NCI-H2227 (cell line): Measurements from ENCODE around the gene RASA4.
"Not testable (repeated sequence)": the region's sequence is repeated elsewhere in the genome, so short reads cannot be mapped to it uniquely, and the experiment has no call there.

ENCODE experiments used
- DNase-seq: peaks from one replicate; lab custom pipeline; 2025; ENCODE audit not compliant: unreplicated experiment; lab: John Stamatoyannopoulos, UW

The RASA4 gene

DNA sequence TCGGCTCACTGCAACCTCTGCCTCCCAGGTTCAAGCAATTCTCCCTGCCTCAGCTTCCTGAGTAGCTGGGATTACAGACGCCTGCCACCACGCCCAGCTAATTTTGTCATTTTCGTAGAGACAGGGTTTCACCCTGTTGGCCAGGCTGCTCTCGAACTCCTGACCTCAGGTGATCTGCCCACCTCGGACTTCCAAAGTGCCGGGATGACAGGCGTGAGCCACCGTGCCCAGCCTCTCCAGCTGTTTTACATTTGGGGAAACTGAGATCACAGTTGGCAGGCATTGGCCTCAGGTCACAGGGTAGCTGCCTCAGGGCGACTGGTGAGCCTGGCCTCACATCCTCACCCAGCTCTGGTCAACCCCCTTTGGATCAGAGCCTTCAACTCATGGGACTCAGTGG lies 6.8 kb downstream of the RASA4 start:
- DNase-seq = not testable (repeated sequence)

DNA sequence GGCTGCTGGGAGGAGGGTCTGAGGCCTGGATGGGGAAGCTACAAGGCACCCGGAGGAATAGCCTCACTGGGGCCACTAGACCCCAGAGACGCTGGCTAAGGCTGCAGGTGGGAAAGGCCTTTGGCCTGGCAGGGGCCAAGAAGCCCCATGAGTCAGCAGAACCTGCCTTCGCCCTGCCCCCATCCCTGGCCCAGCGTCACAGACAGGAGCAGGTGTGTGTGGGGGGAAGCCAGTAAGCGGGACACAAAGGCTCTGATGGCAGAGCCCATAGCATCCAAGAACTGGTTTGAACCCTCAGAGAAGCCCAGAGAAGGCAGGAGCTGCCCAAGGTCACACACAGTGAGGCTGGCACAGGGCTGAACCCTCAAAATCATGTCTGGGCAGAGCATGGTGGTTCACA lies 9.7 kb downstream of the RASA4 start:
- not testable (repeated sequence) for DNase-seq

DNA sequence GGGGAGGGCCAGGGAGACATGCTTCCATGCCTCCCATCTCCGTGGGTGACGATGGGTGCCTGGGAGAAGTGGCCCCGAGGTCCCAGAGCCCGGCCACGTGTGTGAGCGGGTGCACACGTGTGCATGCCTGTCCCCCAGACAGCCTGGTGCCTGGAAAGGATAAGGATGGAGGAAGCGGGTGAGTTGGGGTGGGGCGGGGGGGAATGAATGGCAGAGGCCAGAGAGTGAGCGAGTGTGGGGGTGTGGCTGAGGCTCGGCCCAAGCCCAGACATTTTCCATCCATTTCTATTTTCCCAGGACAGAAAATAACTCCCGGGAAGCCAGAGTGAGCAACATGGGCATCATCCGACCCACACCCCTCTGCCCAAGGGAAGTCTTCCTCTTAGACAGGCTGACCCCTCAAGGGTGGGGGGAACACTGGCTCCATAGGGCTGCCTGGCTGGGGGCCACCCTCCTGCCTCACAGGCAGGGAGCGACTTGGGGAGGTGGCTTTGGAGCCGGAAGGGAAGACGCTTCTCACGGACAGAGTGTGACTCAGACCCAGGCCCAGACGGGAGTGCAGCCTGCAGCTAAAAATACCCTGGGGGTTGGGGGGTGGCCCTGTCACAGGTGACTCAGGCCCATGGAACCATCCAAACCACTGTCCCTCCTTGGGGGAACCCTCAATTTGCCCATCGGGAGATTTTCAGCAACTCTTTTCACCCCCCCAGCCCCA lies 12.0 kb downstream of the RASA4 start:
- not testable (repeated sequence) for DNase-seq

DNA sequence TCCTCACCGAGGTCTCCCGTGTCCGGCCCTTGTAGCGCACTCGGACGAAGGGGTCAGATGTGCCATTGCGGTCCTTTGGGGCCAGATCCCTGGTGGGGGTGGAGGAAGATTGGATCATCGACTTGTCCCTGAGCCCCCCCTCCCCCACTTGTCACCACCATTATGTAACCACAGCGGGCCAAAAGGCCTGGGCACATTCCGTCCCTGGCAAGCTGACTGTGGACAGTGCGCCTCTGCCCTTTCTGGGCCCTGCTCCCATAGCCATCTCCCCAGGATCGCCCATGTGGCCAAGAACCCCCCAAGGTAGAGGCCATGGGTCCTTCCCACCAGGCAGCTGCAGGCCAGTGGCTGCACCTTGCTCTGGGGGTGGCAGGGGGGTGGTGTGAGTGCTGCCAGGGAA lies 14.2 kb downstream of the RASA4 start:
- DNase-seq = not testable (repeated sequence)

DNA sequence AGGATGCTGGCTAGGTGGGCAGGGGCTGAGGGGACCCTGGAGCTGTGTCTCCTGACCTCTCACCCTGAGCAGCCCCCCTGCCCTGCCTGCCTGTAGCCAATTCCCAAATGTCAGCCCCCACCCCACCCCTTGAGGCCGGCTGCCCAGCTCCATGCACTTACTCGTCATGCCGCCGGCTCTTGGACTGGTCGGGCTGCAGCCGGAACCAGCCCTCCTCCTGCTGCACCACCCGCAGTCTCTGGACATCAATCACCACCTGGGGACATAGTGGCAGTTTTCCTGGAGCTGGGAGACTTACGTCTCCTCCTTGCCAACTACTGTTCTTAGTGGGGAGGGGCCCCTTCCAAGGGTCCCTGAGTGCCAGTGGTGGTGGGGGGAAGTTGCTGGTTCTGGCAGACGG lies 16.9 kb downstream of the RASA4 start:
- not testable (repeated sequence) for DNase-seq

DNA sequence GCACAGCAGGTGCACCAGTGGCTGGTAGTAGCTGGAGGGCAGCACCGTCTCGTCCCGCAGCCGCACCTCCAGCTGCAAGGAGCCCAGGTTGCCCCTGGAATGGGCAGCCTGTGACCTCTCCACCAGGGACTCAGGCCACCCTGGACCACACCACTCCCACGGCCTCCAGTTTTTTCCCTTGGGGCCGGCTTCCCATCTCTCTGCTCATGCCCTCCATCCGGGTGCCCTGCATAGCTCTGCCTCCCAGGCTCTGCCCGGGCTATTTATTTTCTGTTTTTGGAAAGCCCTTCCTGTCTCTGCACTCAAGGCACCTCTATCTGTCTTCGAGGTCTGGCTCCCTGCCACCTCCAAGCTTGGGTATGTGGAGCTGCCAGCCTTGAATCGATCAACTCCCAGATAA lies 20.5 kb downstream of the RASA4 start:
- not testable (repeated sequence) for DNase-seq

DNA sequence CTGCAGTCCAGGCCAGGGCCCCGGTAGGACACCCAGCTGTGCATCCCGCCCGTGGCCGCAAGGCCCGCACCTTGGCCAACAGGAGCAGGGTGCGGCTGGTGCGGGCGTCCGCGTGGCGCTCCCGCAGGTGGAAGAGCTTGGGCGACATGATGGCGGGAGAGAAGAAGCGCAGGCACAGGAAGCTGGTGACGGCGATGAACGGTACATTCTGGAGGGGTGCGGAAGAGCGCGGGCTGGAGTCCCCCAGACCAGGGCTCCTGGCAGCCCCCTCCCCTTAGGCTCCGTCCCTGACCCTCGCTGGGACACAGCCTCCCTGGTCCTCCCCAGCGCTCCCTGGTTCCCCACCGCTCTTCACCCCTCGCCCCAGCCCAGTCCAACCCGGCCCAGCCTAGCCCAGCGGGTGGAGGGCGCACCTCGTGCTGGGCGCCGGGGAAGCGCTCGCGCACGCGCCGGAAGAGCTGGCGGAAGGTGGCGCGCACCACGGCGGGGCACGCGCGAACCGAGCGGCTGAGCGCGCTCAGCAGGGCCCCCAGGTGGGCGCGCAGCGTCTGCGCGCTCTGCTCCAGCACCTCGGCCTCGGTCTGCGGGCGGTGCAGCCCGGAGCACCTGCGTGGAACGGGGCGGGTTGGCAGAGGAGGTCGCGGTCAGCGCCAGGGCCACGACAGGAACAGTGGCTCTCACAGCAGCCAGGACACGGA lies 22.8 kb downstream of the RASA4 start:
- DNase-seq = not testable (repeated sequence)

DNA sequence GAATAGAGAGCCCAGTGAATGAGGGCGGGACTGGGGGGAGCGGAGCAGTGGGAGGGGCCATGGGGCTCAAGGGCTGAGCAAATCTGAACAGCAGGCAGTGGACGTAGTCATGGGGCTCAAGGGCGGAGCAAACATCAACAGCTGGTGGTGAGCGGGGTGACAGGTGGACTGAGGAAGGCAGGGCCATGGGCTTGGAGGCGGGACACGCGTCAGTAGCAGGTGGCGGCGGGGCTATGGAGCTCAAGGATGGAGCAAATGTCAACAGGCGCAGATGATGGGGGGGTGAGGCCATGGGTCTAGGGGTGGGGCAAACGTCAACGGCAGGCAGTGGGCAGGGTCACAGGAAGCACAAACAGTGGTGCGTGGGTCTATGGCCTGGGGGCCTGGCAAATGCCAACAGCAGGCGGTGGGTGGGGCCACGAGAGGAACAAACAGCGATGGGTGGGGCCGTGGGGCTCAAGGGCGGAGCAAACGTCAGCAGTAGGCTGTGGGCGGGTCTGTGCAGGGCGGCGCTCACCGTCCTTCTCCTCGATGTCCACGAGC lies 24.0 kb downstream of the RASA4 start:
- not testable (repeated sequence) for DNase-seq

DNA sequence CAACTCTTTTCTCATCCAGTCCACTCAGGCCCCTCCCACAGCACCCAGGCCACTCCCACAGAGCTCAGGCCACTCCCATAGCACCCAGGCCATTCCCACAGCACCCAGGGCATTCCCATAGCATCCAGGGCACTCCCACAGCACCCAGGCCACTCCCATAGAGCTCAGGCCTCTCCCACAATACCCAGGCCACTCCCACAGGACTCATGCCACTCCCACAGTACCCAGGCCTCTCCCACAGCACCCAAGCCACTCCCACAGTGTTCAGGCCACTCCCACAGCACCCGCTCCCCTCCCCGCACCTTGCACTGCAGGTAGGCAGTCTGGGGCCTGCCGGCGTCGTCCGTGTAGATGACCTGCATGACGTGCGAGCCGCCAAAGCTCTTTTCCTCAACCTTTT lies 26.7 kb downstream of the RASA4 start:
- DNase-seq = not testable (repeated sequence)

DNA sequence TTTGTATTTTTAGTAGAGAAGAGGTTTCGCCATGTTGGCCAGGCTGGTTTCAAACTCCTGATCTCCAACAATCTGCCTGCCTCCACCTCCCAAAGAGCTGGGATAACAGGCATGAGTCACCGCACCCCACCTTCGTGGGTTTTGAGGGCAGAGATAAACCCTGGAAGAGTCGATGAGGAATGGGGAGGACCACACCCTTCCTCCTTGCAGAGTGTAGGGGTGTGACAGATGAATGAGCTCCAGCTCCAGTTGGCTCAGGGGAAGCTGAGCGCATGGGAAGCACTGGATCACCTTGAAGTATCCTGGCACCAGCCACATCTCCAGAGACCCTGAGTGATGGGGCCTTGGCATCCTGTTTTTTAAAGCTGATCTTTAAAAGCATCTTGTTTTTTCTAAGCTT lies 33.1 kb downstream of the RASA4 start:
- not testable (repeated sequence) for DNase-seq

DNA sequence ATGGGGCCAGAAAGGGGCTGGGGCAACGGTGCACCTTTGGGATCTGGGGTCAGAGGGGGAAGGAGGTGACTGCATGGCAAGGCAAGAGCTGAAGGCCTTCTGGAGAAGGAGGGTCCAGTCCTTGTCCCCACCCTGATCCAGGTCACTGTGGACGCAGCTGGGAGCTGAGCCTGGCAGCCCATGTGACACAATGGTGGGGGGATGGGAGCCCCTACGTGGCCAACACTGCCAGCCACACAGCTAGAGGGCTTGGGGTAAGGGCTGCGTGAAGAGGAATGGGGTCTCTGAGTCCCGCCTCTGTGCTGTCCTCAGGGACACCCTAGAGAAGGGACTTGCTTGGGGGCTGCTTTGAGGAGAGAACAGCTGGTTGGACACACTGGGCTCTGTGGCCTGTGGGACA lies 34.8 kb downstream of the RASA4 start:
- DNase-seq = not testable (repeated sequence)

DNA sequence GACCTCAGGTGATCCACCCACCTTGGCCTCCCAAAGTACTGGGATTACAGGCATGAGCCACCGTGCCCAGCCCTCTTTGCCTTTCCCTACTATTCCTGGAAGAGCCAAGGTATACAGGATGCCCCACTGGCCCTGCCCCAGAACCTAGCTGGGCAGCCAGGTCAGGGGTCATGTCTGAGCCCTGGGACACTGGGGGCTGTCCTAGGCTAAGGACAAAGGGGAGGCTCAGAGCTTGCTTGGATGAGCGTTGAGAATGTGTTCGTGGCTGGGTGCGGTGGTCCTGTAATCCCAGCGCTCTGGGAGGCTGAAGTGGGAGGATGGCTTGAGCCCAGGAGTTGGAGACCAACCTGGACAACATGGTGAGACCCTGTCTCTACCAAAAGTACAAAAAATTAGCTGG lies 38.1 kb downstream of the RASA4 start:
- not testable (repeated sequence) for DNase-seq

DNA sequence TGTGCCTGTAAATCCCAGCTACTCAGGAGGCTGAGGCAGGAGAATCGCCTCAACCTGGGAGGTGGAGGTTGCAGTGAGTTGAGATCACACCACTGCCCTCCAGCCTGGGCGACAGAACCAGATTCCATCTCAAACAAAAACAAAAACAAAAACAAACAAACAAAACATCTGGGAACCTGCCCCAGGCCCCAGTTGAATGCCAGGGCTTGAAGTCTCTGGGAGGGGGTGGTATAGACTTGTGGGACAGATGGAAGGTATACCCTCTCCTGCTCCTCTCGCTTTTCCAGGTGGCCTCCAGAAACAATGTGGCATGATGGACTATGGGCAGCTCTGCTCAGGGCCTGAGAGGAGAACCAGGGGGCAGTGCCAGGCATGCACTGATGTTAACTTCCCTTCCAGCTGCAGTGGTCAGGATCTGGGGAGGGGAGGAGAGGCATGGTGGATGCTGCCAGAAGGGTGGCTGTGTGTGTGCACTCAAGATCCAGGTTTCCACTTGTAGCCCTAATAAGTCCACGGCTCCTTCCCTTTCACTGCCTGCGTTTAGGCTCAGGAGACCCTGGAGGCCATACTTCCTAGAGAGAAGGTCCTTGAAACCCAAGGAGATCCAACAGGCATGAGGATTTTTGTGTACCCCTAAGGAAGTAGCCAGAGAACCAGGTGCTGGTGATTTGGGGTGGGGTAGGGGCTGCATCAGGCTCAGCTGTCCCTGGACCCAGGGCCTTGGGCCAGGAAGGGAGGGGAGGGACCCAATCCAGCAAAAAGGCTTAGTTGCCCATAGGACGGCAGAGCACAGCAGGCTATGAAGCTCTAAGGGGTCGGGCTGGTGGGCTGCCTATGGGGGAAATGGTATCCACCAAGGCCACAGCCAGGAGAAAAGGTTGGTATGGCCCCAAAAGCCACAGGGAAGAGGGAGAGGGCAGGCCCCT lies 39.0 kb downstream of the RASA4 start:
- DNase-seq = not testable (repeated sequence)

DNA sequence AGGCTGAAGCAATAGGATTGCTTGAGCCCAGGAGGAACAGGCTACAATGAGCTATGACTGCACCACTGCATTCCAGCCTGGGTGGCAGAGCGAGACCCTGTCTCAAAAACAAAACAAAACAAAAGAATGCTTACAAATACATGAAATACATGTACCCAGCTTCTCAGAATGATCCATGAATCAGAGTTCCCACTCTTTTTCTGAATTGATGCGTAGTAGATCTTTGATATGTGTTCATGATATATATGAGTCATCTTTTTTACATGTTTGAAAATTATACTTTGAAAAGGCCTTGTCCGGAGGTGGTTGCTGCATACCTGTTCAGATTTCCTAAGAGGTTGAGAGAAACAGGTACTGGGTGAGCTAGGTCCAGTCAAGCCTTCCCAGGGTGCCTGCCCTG lies 40.2 kb downstream of the RASA4 start:
- DNase-seq = not testable (repeated sequence)

DNA sequence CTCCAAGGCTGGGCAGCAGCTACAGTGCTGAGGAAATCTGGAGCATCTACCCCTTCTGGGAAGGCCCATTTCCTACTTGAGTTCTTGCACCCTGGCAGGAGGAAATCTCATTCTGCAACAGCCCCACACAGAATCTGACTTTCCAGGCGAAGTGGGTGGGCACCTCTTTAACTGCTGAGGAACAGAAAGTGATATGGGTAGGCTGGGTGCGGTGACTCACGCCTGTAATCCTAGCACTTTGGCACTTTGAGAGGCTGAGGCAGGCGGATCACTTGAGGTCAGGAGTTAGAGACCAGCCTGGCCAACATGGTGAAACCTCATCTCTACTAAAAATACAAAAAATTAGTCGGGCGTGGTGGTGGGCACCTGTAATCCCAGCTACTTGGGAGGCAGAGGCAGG lies 41.9 kb downstream of the RASA4 start:
- DNase-seq = not testable (repeated sequence)

DNA sequence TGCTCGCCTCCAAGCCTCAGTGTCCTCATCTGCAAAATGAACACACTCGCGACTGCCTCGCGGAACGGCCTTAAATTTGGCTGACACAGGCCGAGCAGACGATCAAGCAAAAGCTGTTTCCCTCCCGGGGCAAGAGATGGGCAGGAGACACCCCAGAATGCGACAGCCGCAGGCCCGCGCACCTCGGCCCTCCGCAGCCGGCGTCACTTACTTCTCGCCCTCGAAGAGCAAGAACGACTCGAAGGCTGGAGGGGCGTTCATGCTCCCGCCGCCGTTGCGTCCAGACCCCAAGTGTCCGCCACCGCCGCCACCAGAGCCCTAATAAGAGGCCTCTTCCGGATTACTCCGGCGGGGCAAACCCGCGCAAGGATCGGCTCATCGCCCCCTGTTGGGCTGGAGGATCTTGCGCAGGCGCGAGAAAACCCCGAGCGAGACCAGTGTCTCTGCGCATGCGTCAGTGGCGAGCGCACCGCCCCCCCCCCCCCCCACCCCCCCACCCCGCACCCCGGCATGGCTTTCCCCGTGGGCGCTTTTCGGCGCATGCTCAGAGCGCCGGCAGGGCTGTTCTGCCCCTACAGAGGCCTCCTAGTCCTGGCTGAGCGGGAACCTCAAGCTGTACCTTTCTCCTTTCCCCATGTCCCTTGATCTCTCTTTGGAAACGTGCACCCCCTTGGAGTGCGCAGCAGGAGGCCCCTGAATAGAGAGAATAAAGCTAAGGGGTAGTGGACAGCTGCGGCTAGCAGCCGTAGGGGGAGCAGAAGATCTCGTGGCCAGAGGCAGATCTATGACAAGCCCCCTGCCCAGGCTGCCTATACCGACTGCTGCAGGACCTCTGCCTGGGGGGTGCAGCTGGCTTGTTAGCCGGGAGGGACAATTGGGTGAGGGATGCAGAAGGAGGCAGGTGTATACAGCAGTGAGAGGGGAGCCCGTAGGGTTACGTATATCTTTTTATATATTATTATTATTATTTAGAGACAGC lies 44.0 kb downstream of the RASA4 start, which contains the start of gene POLR2J3:
TSS of gene POLR2J3 (minus strand) at position 323 of the 979 bp plus-strand sequence. CDS start at position 261, 62 bp downstream.
- not testable (repeated sequence) for DNase-seq

DNA sequence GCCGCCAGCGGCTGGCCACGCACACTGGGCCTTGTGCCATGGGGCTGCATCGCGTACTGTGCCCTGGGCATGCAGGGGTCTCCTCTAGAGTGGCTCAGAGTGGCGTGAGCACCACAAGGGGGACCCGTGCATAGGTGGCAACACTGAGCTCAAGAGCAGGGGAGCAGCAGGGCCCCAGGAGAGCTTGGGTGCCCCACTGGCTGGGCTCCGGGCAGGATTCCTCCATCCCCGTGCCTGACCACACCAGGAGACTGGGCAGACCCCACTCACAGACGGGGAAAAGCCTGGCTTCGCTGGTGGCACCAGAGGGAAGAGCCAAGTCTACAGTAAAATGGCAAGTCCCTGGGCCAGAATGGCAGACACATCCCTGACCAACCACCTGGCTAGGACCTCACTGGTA lies 47.9 kb downstream of the RASA4 start:
- not testable (repeated sequence) for DNase-seq

DNA sequence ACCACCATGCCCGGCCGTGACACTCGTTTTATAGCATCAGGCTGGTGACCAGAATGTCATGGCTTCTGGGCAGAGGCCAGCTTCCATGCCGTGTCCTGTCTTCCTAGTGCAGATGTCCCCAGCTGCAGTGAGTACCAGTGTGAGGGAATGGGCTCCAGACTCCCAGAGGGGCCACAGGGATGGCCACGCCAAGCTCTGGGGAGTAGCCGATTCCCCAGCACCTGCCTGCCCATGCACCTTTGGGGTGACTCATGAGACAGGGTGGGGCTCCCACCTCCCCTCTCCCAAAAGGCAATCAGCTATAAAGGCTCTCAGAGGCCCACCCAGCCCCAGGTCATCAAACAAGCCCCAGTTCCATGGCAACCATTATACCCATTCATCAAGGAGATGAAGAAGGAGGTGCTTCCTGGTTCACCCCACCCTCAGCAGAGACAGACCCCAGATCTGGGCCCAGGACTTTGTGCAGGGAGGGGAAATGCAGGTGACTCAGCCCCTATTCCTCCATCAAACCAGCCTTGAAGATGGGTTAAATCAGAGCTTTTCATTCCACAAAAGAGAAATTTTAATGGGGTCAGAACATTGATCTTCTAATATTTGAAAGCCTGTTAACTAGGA lies 65.6 kb downstream of the RASA4 start, which contains the start of gene SPDYE2:
TSS of gene SPDYE2 (plus strand) at position 419 of the 615 bp plus-strand sequence. CDS start 2,030 bp downstream, outside the sequence.
- DNase-seq = not testable (repeated sequence)

DNA sequence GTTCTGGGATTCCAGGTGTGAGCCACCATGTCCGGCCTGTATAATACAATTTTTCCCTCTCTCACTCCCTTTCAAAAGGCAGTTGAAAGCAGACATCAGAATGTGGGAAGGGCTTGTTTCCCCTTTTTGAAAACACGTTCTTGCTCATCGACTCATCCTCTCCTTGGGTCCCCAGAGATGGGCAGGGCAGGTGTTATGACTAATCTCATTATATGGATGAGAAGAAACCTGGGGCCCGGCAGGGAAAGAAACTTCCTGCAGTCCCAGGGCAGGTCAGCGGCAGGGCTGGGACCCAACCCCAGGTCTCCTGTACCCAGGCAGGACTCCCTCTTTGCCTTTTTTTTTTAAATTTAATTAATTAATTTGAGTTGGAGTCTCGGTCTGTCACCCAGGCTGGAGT lies 70.2 kb downstream of the RASA4 start:
- not testable (repeated sequence) for DNase-seq
